Muscle layer of duodenum (tissue), 2 donors: ENCODE measurements around the gene ZNF236.
"Not testable (repeated sequence)": the region's sequence is repeated elsewhere in the genome, so short reads cannot be mapped to it uniquely, and the experiment has no call there.

ENCODE experiments used
- H3K27ac ChIP-seq: one replicate; pipeline ENCODE4 v1.7.0; 2013; ENCODE audit warnings: mild to moderate bottlenecking, low read length
- H3K27me3 ChIP-seq: one replicate; pipeline ENCODE4 v1.7.0; 2013; ENCODE audit warnings: low read depth, mild to moderate bottlenecking, control low read depth, low read length
- H3K36me3 ChIP-seq, 2 donors: one replicate each; pipeline ENCODE4 v1.7.0; 2013; ENCODE audit warnings: low read length in 2 of 2, control low read depth in 1 of 2, mild to moderate bottlenecking in 1 of 2; ENCODE audit not compliant: insufficient read depth in 2 of 2, control insufficient read depth in 1 of 2
- H3K4me1 ChIP-seq, 2 donors: one replicate each; pipeline ENCODE4 v1.7.0; 2013; ENCODE audit warnings: low read length in 2 of 2, mild to moderate bottlenecking in 2 of 2, control low read depth in 1 of 2, moderate library complexity in 1 of 2; ENCODE audit not compliant: insufficient read depth in 2 of 2, control insufficient read depth in 1 of 2
- H3K4me3 ChIP-seq, 2 donors: one replicate each; pipeline ENCODE4 v1.7.0; 2013; ENCODE audit warnings: low read length in 2 of 2, low read depth in 1 of 2, mild to moderate bottlenecking in 1 of 2
- H3K9me3 ChIP-seq, 2 donors: one replicate each; pipeline ENCODE4 v1.7.0; 2013; ENCODE audit warnings: low read length in 2 of 2, control low read depth in 1 of 2, mild to moderate bottlenecking in 1 of 2; ENCODE audit not compliant: control insufficient read depth in 1 of 2
- donor health status: healthy.

The ZNF236 gene

GRCh38 chr18:76936877-76937276, 114.5 kb downstream of the ZNF236 start:
- Histone ChIP-seq H3K27me3 (no peaks in the 10 kb centered on the region), H3K4me3 (no peak overlapping the region), H3K4me1 (no peaks in the 10 kb centered on the region), H3K9me3 (no peaks in the 10 kb centered on the region), H3K36me3 (peaks cover 26 to 68% of the 10 kb centered on the region in 2 donors), H3K27ac (no peak overlapping the region)

- Histone ChIP-seq H3K36me3 (peaks cover 26 to 61% of the 10 kb centered on the region in 2 donors), H3K27ac (no peak overlapping the region), H3K4me1 (no peaks in the 10 kb centered on the region)
Measured at GRCh38 chr18:76937597-76937996, 115.2 kb downstream of the ZNF236 start.

GRCh38 chr18:76938619-76939018, 116.3 kb downstream of the ZNF236 start:
- no peak overlapping the region for H3K27ac ChIP-seq
- no peaks in the 10 kb centered on the region for H3K27me3 ChIP-seq
- H3K9me3 ChIP-seq: no peaks in the 10 kb centered on the region
- no peaks in the 10 kb centered on the region for H3K4me1 ChIP-seq
- peaks cover 26 to 58% of the 10 kb centered on the region in 2 donors for H3K36me3 ChIP-seq
- H3K4me3 ChIP-seq: no peak overlapping the region

More at GRCh38 chr18:76937597-76937996, 115.2 kb downstream of the ZNF236 start:
- no peaks in the 10 kb centered on the region for H3K27me3 ChIP-seq
- no peak overlapping the region for H3K4me3 ChIP-seq
- no peaks in the 10 kb centered on the region for H3K9me3 ChIP-seq

GRCh38 chr18:76941284-76941683, 118.9 kb downstream of the ZNF236 start:
- no peaks in the 10 kb centered on the region for H3K27me3 ChIP-seq
- peaks cover 18 to 46% of the 10 kb centered on the region in 2 donors for H3K36me3 ChIP-seq
- H3K4me1 ChIP-seq: no peaks in the 10 kb centered on the region
- no peak overlapping the region for H3K4me3 ChIP-seq
- H3K9me3 ChIP-seq: no peaks in the 10 kb centered on the region
- H3K27ac ChIP-seq: no peak overlapping the region

GRCh38 chr18:76943542-76944339, 121.4 kb downstream of the ZNF236 start:
- no peaks in the 10 kb centered on the region for H3K9me3 ChIP-seq
- no peaks in the 10 kb centered on the region for H3K4me1 ChIP-seq
- H3K4me3 ChIP-seq: no peak overlapping the region
- H3K27me3 ChIP-seq: no peaks in the 10 kb centered on the region
- H3K27ac ChIP-seq: no peak overlapping the region
- H3K36me3 ChIP-seq: peaks cover 19 to 39% of the 10 kb centered on the region in 2 donors

- H3K27ac ChIP-seq, H3K9me3 ChIP-seq, H3K4me3 ChIP-seq, H3K4me1 ChIP-seq, H3K27me3 ChIP-seq: not testable (repeated sequence)
- H3K36me3 ChIP-seq: peaks cover 20 to 36% of the 10 kb centered on the region in 2 donors
Measured at GRCh38 chr18:76944346-76944745, 122.0 kb downstream of the ZNF236 start.

- no peak overlapping the region for H3K27ac ChIP-seq
- H3K27me3 ChIP-seq: no peaks in the 10 kb centered on the region
- peaks cover 2 to 3% of the 10 kb centered on the region in 2 donors for H3K4me1 ChIP-seq
- peaks cover 25 to 36% of the 10 kb centered on the region in 2 donors for H3K36me3 ChIP-seq
- no peaks in the 10 kb centered on the region for H3K9me3 ChIP-seq
- no peak overlapping the region for H3K4me3 ChIP-seq
Measured at GRCh38 chr18:76948345-76948744, 126.0 kb downstream of the ZNF236 start.

GRCh38 chr18:76951456-76952247, 129.3 kb downstream of the ZNF236 start:
- no peaks in the 10 kb centered on the region for H3K9me3 ChIP-seq

GRCh38 chr18:76952747-76953146, 130.4 kb downstream of the ZNF236 start:
- Histone ChIP-seq H3K27ac (no peak overlapping the region), H3K4me1 (peaks cover 4 to 15% of the 10 kb centered on the region in 2 donors), H3K36me3 (peaks cover 31 to 40% of the 10 kb centered on the region in 2 donors), H3K9me3 (no peaks in the 10 kb centered on the region), H3K4me3 (no peak overlapping the region), H3K27me3 (no peaks in the 10 kb centered on the region)

More at GRCh38 chr18:76951456-76952247, 129.3 kb downstream of the ZNF236 start:
- H3K36me3 ChIP-seq: peaks cover 33 to 41% of the 10 kb centered on the region in 2 donors
- peaks cover 4 to 15% of the 10 kb centered on the region in 2 donors for H3K4me1 ChIP-seq
- H3K27ac ChIP-seq: no peak overlapping the region
- no peak overlapping the region for H3K4me3 ChIP-seq
- no peaks in the 10 kb centered on the region for H3K27me3 ChIP-seq

- H3K27me3 ChIP-seq: no peaks in the 10 kb centered on the region
- no peaks in the 10 kb centered on the region for H3K9me3 ChIP-seq
- peaks cover 4 to 15% of the 10 kb centered on the region in 2 donors for H3K4me1 ChIP-seq
- peak overlapping the region in 1 of 2 donors; percentile 26 for H3K4me3 ChIP-seq
- no peak overlapping the region for H3K27ac ChIP-seq
- peaks cover 31 to 40% of the 10 kb centered on the region in 2 donors for H3K36me3 ChIP-seq
Measured at GRCh38 chr18:76953156-76953555, 130.8 kb downstream of the ZNF236 start.

- H3K27me3 ChIP-seq: no peaks in the 10 kb centered on the region
- H3K36me3 ChIP-seq: peaks cover 30 to 39% of the 10 kb centered on the region in 2 donors
- no peaks in the 10 kb centered on the region for H3K9me3 ChIP-seq
- H3K4me1 ChIP-seq: peaks cover 4 to 15% of the 10 kb centered on the region in 2 donors
- H3K27ac ChIP-seq: no peak overlapping the region
- H3K4me3 ChIP-seq: peak overlapping the region; percentile 6 to 26
Measured at GRCh38 chr18:76953583-76954233, 131.4 kb downstream of the ZNF236 start.
